GM18858 (cell line): ENCODE measurements around the gene STAB2.

Source experiments
- ATAC-seq: cut with Tn5 transposase; IDR thresholded peaks from one replicate; pipeline ENCODE4 v1.9.1; 2021; ENCODE audit not compliant: unreplicated experiment

STAB2 gene

DNA sequence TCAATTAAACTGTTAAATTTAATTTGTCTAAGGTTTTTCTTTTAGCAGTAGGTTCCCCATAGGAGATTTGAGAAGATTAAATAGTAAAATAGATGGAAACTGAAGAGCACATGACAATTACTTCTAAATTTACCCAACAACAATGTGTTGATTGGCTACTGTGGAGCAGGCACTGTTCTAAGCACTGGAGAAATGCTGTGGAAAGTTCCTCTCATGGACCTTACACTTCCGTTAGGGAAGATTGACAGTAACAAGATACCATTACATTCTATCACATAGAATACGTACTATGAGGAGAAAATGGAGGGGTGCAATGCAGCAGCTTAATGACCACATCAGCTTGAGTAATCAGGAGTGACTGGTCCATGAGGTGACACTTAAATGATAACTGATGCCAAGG, 8.1 kb upstream of the STAB2 start:
- ATAC-seq = no peak

DNA sequence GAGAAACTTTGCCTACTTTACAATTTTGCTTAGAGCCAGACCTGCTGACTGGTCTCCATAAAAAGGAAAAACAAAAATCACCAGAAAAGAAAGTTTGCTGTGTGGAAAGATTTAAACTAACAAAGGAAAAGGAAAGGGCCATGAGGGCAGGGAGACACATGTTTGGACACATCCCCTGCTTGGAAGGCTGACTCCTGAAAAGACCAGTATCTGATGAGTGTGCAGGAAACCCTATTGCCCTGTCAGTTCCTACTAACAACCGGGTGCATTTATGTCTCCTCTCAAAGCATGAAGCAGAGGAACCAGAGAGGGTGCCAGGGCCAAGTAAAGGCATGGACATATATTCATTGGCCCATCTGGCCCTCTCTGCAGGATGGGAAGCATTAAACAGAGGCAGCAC, 7.0 kb upstream of the STAB2 start:
- no peak for ATAC-seq

DNA sequence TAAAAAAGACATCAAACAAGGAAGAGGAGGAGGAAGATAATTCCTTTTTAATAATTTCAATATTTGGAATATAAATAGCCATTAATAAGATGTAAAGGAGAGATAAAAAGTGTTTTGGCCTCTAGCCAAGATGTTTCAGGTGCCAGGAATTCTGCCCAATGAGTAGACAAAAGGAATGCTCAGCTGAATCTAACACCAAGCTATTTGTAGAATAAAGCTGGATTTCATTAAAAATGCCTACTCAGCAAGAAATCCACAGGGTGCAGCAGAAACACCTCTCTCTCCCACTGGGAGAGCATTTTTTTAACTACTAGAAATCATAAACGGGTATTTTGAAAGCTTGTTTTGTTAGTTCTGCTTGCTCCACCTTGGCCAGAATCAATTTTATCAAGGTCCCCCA, 4.1 kb upstream of the STAB2 start:
- no peak for ATAC-seq

DNA sequence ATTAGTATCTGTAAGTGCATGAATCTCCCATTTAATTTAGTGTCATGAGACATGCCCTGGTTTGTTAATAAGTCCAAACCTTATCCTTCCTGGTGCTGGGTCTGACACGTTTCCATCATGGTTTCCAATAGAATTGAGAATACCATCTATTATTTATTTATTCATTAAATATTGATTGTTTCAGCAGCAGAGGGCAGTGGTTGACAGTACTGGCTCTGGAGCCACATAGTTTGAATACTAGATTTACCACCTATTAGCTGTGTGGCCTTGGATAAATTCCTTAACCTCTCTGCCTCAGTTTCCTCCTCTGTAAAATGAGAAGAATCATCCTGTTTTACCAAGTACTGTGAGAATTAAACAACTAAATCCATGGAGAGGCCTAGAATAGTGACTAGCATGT, 941 bp upstream of the STAB2 start:
- ATAC-seq = no peak

DNA sequence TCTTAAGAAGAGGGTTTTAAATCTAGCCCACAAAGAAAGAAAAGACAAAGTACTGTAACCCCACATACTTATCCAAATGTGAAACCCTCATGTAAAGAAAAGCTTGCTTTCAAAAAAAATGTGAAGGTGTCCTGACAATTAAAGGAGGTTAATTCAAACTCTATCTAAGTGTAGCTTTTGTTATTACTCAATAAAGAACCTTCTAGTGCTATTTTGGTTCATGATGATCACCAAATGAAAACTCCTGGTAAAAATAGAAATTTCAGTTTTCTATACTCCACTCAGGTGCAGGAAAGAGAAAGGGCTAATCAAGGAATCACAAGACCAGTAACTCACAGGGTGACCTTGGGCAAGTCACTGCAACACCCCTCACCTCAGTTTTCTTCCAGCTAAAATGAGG, 1.6 kb downstream of the STAB2 start:
- no peak for ATAC-seq

DNA sequence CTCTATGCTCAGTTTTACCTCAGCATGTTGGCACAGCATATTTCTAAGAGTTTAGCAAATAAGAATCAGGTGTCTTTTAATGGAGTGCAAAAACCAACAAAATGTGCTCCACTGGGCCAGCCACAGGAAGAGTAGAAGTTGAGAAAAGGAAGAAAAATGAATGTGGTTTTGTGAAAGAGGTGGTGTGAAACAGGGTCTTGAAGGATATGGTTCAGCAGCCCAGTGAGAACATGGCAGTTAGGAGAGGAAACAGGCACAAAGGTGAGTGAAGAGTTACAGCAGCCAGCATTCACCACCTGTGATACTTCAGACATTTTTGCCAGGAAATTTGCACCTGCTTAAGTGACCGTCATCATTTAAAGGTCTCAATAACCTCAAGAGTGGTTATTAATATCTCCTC, 2.4 kb downstream of the STAB2 start:
- no peak for ATAC-seq

DNA sequence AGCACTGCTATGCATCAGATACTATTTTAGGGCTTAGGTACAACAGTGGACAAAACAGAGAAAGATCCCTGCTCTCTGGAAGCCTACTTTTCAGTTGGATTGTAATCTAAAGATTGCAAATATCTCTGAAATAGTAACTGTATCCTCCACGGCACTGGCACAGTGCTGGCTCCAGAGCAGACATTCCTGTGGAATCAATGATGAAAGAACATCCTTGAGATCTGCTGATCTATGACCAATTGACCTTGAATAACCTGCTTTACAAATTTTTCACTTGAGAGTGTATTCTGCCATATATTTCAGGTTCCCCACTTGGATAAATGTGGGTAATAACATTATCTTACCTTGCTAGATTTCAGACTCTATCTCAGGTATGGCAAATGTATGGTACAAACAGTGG, 3.2 kb downstream of the STAB2 start:
- no peak for ATAC-seq

DNA sequence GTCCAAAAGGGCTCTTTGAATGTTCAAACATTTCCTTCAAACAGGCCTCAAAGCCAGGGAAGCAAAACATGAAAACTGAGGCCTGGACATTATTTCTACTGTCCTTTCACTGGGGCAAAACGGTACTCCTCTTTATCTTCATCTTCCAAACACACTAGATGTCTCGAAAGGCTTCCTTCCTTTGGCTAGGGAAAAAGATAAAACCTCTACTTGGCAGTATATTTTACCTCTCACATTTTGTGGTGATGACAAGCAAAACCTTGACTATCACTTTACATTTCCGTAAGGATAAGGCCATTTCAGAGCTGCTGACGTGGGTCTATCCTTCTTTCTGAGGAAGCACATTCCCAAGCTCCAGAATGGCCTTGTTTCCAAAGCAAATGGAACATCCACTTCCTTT, 9.9 kb downstream of the STAB2 start:
- ATAC-seq = no peak

DNA sequence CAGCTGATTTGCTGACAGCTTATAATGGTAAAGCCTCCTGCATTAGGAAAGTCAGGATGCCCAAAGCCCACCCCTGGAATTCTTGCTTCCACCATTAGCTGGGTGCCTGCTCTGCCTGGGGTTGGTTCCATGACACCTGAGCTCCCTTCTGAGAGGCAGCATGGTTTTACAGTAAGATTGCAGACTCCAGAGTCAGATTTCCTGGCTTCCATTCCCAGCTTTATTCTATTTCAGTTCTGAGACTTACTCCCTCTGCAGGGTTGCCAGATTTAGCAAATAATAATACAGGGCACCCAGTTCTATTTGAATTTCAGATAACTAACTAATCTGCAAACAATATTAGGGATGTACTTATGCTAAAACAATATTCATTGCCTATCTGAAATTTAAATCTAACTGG, 12.2 kb downstream of the STAB2 start:
- no peak for ATAC-seq

DNA sequence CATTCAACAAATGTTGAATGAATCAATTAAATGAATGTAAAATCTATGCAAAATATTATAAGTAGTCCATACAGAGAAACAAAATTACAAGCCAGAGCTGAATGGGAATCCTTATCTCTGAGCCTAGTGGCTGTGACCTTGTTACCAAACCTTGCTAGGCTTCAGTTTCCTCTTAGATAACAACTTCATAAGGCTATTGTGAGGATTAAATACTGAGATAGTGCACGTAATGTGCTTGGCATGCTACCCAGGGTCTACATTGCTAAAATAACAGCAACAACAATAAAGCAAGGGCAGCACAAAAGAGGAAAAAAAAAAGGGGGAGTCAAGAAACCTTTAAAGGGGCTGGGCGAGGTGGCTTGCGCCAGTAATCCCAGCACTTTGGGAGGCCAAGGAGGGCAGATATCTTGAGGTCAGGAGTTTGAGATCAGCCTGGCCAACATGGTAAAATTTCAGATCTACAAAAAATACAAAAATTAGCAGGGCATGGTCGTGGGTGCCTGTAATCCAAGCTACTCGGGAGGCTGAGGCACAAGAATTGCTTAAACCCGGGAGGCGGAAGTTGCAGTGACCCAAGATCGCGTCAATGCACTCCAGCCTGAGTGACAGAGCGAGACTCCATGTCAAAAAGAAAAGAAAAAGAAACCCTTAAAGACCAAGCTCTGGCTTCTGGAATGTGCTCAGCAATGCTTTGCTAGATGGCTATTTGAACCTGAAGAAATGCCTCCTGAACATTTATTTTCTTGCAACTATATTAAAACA, 14.1 kb downstream of the STAB2 start:
- no peak for ATAC-seq

DNA sequence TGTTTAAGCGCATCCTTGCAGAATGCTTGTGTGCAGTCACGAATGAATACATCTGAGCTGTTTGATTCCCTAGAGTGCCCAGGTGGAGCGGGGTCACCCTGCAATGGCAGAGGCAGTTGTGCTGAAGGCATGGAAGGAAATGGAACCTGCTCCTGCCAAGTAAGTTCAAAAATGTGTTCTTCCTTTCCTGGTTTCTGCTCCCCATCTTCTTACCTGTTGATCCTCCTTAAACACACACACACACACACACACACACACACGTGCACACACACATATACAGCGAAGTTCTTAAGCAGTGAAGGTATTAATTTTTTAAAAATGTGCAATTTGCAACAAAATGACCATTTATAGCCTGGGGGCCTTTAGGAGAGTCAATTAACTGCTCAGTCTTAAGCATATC, 33.3 kb downstream of the STAB2 start:
- ATAC-seq = no peak

DNA sequence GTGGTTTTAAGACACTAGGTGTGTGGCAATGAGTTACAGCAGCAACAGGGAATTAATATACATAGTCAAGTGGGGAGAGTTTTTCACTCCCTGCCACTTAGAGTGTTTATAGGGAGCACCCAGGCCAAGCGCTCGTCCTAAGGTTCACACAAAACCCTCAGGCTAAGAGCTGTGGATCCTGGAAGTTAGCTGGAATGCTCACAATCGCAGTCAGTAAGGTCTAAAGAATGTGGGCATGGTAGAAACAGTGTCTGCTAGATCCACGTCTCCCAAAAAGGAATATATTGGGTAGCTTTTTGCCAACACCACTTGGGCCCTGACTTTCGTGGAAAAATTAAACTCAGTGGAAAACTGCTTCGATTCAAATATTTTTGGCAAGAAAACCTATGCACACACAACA, 36.6 kb downstream of the STAB2 start:
- no peak for ATAC-seq

DNA sequence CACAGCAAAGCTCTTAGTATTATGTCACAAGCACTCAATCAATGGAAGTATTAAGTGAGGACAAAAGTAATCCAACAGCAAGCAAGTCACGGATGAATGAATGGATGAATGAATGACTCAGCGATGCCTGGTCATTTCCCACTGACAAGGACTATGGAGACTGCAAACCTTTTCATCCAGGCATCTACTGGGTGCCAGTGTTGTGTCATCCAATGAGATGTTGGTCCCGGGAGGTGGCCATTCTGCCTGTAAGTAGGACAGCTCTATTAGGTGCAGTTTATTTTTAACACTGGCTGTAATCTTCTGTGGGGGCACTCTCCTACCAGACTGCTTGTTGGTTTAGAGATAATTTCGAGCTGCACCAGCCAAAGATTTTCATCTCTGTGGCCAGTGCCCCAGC, 39.4 kb downstream of the STAB2 start:
- no peak for ATAC-seq

DNA sequence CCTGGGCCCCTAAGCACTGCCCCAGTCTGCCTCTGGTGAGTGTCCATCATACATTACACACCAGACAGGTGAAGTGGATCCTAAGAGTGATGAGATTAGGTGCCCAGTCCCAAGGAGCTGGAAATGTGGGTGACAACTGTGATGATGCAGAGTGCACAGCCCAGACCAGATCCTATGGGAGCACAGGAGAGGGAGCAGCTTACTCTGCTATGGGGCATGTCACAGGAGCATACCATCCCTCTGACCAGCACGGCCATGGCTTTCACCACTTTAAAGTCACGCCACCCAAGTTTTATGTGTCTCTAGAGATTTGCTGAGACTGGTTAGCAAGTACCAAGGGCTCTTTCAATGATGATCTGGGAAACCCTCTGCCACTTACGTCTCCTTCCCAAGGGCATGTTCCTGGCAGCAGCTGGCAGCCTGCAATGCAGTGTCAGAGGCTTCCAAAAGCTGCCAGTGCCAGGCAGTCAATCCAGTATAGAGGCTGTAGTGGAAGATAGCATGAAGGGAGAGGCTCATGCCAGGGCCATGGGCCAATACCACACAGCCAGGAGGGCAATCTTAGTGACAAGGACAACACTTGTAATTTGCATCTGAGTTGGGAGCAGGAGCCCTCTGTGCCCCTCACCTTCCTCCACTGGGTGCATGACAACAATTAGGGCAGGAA, 40.2 kb downstream of the STAB2 start:
- no peak for ATAC-seq

DNA sequence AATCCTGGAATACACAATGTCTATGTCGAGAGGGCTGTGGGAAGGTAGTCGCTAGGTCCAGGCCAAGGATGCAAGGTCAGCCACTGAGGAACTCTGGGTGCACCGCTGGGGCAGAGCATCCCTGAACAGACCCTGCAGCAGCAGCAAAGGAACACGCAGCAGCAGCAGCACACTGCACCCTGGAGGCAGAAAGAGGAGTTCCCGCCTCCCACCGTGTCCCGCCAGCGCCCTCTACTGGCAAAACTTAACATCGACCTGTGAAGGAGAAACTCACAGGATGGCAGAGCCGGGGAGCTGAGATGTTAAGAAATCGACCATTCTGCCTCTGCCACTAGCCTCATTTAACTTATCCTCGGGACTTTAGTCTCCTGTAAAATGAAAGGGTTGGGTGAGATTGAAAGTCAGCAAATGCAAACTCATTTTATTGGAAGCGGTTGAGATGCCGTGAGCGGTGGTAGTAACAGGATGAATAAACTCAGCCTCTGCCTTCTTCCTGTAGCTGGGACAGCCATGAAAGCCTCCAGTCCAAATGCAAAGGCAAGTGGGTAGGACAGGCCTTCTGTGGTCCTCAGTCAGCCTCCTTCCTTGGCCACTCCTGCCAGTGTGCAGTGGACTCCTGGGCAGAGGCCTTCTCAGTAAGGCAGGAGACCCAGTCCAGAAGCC, 45.6 kb downstream of the STAB2 start:
- ATAC-seq = no peak

DNA sequence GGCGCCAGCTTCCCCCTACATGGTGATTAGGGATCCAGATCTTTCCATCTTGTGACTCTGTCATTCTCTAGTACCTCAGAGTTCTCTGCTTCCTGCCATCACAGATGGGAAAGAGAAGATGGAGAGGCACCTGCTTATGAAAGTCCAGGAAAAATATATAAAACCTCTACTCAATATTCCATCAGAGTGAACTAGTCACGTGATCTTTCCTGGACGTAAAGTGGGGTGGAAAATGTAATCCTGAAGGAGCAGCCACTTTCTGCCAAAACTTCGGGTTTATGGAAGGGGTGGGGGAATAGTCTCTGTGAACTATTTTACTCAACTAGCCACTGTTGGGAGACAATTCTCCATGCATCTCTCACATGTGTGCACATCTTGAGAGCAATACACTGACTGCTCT, 47.7 kb downstream of the STAB2 start:
- no peak for ATAC-seq

DNA sequence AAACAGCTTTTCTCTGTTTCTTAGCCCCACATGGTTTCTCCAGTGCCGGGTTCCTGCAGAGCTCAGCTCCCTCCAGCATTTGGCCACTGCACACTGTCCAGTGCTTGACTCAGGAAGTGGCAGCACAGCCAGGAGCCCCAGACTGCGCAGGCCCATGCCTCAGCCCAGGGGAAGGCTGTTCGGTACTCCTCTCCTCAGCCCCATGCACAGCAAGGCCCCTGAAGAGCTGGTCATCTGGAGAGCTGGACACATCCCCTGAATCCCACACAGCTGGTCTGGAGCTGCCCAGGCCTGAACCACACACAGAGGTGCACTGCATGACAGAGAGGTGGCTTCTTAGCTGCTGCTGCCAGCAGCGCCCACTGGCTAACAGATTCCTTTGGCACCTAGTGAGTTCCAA, 48.3 kb downstream of the STAB2 start:
- ATAC-seq = no peak

DNA sequence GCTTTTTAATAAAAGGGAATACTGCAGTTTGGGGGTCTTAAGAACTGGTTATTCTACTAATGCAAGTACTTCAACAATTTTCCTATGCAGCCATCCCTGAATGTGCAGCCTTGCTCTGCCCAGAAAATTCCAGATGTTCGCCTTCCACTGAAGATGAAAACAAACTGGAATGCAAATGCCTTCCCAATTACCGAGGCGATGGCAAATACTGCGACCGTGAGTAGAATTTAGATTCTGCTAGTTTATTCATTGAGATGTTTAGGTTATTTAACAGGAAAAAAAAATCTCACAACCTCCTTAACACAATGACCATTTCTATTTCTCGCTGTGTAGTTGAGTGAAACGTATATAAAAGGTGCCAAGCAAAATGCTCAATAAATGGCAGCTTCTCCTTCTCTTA, 49.9 kb downstream of the STAB2 start:
- no peak for ATAC-seq

DNA sequence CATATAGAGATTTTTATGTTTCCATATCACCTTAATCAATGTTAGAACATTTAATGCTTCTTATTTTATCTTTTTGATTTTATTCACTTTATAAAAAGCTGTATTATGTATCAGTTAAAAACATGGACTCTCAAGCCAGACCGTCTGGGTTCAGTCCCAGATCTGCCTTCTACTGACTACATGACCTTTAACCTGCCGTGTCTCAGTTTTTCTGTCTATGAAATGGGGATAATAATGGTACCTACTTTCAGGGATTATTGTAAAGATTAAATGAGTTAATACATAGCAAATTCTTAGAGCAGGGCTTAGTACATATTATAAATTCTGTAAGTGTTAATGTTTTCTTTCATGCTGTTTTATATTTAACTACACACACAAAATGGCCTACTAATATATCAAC, 50.4 kb downstream of the STAB2 start:
- ATAC-seq = no peak

DNA sequence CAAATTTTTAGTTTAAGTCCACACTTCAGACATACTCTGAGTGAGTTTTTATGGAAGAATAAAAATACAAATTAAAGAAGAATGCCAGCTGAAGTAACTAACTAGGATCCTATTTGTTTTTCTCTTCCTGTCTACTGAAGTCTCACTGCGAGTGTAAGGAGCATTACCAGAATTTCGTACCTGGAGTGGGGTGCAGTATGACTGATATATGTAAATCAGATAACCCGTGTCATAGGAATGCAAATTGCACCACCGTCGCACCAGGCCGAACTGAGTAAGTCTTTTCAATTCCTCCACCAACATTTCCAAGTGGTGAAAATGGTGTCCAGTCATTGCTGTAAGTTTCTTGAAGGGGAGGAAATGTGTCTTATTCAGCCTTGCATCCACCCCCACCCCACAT, 52.9 kb downstream of the STAB2 start:
- no peak for ATAC-seq

DNA sequence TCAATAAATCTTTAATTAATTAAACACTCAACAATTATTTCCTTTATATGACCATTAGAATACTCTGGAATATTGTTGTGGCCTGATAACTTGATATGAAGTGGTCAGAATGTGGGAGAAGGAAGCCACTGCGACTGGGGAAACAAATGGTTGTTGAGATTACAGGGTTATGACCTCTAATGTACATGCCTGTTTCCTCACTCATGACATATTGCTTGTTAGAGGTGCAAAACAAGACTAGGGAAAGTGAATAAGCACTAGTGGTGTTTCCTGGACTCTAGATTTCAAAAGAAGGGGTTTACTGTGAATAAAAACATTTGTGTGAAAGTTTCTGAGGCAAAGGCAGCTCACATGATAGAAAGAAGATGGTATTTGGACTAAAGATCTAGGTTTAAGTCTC, 53.3 kb downstream of the STAB2 start:
- no peak for ATAC-seq

DNA sequence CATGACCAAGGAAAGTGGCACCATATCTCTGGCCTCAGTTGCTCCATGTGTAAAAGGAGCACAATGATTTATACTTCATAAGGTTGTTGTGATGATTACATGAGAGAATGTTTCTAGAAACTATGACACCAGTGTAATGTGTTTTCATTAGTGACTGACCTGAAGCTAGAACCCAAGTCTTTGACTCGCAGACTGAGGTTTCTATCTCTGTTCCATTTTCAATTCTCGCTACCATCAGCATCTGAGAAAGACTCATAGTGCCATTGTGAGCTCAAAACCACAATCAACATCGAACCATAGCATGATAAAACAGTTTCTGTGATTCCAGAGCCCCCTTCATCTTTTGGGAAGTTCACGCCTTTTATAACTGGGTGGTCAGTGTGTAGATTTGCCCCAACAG, 53.8 kb downstream of the STAB2 start:
- no peak for ATAC-seq
